Tibial nerve (tissue), 4 donors: ENCODE data around the gene PTPRK. TPM values are rescaled to one million over a fixed set of nuclear protein-coding genes. Genes with fewer than 3 reads are reported as not detected.

Experiments
- DNase-seq, 2 donors: peaks; one replicate each; pipeline ENCODE4 v3.0.0-alpha.2; 2019; ENCODE audit warnings: low spot score in 2 of 2
- H3K27ac ChIP-seq, 4 donors: fragments of 200-600 bp; sonication (generic) in 3 of 4; one replicate each; pipeline ENCODE4 v1.5.1; 2017 to 2019; ENCODE audit warnings: mild to moderate bottlenecking in 1 of 4
- H3K27me3 ChIP-seq, 2 donors: fragments of 200-600 bp; sonication (generic) in 1 of 2; one replicate each; pipeline versions ENCODE4 v1.5.1 to v1.6.0; 2017 to 2019
- H3K36me3 ChIP-seq, 3 donors: fragments of 200-600 bp; sonication (generic); one replicate each; pipeline ENCODE4 v1.5.1; 2018 to 2019
- H3K4me1 ChIP-seq, 4 donors: fragments of 200-600 bp; sonication (generic) in 3 of 4; one replicate each; pipeline ENCODE4 v1.5.1; 2017 to 2019
- H3K4me3 ChIP-seq, 4 donors: fragments of 200-600 bp; sonication (generic) in 3 of 4; one replicate each; pipeline ENCODE4 v1.5.1; 2017 to 2019; ENCODE audit warnings: mild to moderate bottlenecking in 1 of 4, moderate library complexity in 1 of 4
- H3K9me3 ChIP-seq, 4 donors: fragments of 200-600 bp; sonication (generic) in 3 of 4; one replicate each; pipeline ENCODE4 v1.5.1; 2017 to 2019
- CTCF ChIP-seq, 5 experiments: fragments of 200-600 bp in 3 of 5; fragments of 450-650 bp in 2 of 5; sonication (generic) in 3 of 5; IDR thresholded peaks; one replicate each; pipeline ENCODE4 v1.5.1; 2016 to 2019; ENCODE audit warnings: antibody characterized with exemption in 5 of 5, mild to moderate bottlenecking in 3 of 5, moderate library complexity in 2 of 5
- EP300 ChIP-seq, 2 donors: sonication (generic); formaldehyde crosslinking; IDR thresholded peaks; one replicate each; pipeline ENCODE4 v1.6.1; 2017; ENCODE audit warnings: antibody characterized with exemption in 2 of 2, mild to moderate bottlenecking in 1 of 2
- POLR2A ChIP-seq, 2 donors: fragments of 450-650 bp; IDR thresholded peaks; one replicate each; pipeline ENCODE4 v1.6.1; 2017; ENCODE audit warnings: antibody characterized with exemption in 2 of 2, mild to moderate bottlenecking in 2 of 2, moderate library complexity in 2 of 2
- WGBS, 2 donors: methylation state at CpG; one replicate each; pipeline ENCODE4 v1.1.5; 2018; 5-methylcytosine and 5-hydroxymethylcytosine counted together
- total RNA-seq, 4 donors: library from RNA; depleted of rRNA; stranded (reverse); fragments of >200 nt; gene quantifications; one replicate each; pipeline ENCODE4 v1.1.0, GENCODE V29; 2016

PTPRK gene
- total RNA-seq, 4 donors from 2014 or later: 17.4 to 26.1 (median 21.2) TPM

GRCh38 chr6:128036808-128037570, 483.4 kb downstream of the PTPRK start:
- Histone ChIP-seq H3K27me3 (no peaks in the 10 kb centered on the region), H3K9me3 (no peaks in the 10 kb centered on the region), H3K36me3 (no peaks in the 10 kb centered on the region), H3K27ac (no peak overlapping the region), H3K4me1 (no peaks in the 10 kb centered on the region), H3K4me3 (no peak overlapping the region)
- 84 to 86% methylated on average over 7 of the region's 7 CpGs for WGBS, 2 donors
- no peak for DNase-seq
- TF ChIP-seq POLR2A (IDR thresholded peaks at IDR 0.05) (no peak), CTCF (IDR thresholded peaks at IDR 0.05) (no peak), EP300 (IDR thresholded peaks at IDR 0.05) (no peak)

GRCh38 chr6:128033156-128033555, 487.2 kb downstream of the PTPRK start:
- H3K27ac ChIP-seq: no peak overlapping the region
- TF ChIP-seq CTCF (IDR thresholded peaks at IDR 0.05) (no peak), POLR2A (IDR thresholded peaks at IDR 0.05) (no peak)
- no peaks in the 10 kb centered on the region for H3K36me3 ChIP-seq
- no peak for DNase-seq
- no peak overlapping the region for H3K4me3 ChIP-seq
- no peaks in the 10 kb centered on the region for H3K4me1 ChIP-seq
- WGBS, 2 donors: 84 to 89% methylated on average over 2 of the region's 2 CpGs
- H3K9me3 ChIP-seq: no peaks in the 10 kb centered on the region
- H3K27me3 ChIP-seq: no peaks in the 10 kb centered on the region

- Histone ChIP-seq H3K27ac (no peak overlapping the region), H3K4me3 (no peak overlapping the region), H3K36me3 (no peaks in the 10 kb centered on the region), H3K9me3 (no peaks in the 10 kb centered on the region), H3K27me3 (no peaks in the 10 kb centered on the region), H3K4me1 (no peaks in the 10 kb centered on the region)
- WGBS, 2 donors: 81 to 84% methylated on average over 6 of the region's 6 CpGs
- no peak for DNase-seq
- no peak for TF ChIP-seq EP300 (IDR thresholded peaks at IDR 0.05)
- no peak for TF ChIP-seq POLR2A (IDR thresholded peaks at IDR 0.05)
- TF ChIP-seq CTCF (IDR thresholded peaks at IDR 0.05): no peak
Measured at GRCh38 chr6:128032042-128032441, 488.4 kb downstream of the PTPRK start.

- Histone ChIP-seq H3K4me3 (no peak overlapping the region), H3K9me3 (no peaks in the 10 kb centered on the region), H3K27ac (no peak overlapping the region), H3K27me3 (no peaks in the 10 kb centered on the region), H3K36me3 (no peaks in the 10 kb centered on the region), H3K4me1 (no peaks in the 10 kb centered on the region)
- TF ChIP-seq POLR2A (IDR thresholded peaks at IDR 0.05) (no peak), CTCF (IDR thresholded peaks at IDR 0.05) (no peak), EP300 (IDR thresholded peaks at IDR 0.05) (no peak)
- no peak for DNase-seq
- WGBS, 2 donors: 95 to 97% methylated on average over 1 of the region's 1 CpG
Measured at GRCh38 chr6:128029826-128030225, 490.6 kb downstream of the PTPRK start.

GRCh38 chr6:128028183-128028582, 492.2 kb downstream of the PTPRK start:
- Histone ChIP-seq H3K27ac (no peak overlapping the region), H3K36me3 (no peaks in the 10 kb centered on the region), H3K27me3 (no peaks in the 10 kb centered on the region), H3K4me1 (no peaks in the 10 kb centered on the region), H3K4me3 (no peak overlapping the region), H3K9me3 (no peaks in the 10 kb centered on the region)
- DNase-seq: no peak
- TF ChIP-seq CTCF (IDR thresholded peaks at IDR 0.05) (no peak), EP300 (IDR thresholded peaks at IDR 0.05) (no peak)
